Measurements from ENCODE around the gene ERC1.

The ERC1 gene

DNA sequence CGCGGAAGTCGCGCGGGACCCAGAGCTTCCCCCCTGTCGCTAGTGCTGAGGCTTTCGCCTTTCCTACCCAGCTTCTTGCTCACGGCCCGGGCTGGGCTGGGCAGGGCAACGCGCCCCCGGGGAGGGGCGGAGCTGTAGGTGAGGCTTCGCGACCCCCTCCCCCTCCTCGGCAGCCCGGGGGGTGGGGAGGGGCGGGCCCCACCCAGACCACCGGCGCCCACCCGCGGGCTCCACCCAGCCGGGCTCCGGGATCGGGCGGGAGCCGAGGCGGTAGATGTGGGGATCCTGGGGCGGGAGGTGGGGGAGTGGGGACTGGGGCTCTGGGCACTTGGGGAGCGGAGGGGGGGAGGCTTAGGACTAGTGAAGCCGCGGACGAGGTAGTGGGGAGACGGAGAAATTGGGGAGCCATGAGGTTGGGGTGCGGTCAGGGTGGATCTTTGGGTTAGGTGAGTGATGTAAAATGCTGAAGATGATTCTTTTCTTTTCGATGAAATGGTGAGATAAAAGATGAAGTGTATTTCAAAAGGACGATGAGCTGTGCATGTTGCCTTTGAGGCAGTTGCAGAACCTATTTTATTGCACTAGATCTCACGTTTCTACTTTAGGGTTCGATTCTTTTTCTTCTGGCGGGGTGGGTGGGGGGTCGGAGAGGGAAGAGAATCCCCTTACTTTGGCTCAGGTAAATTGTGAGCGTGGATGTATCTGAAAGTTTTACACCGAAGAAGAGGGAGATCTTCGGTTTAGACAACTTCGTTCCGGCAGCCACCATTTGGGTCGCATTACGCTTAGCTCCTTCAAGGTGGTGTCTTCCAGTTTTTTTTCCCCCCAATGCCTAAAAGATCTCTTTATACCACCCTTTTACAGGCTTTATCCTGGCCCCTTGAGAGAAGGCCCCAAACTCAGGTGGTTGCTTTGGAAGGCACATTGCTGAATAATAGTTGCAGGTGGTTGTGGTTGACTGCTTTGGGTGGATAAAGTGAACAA, 619 bp downstream of the ERC1 start (continued):
- TF ChIP-seq, protein P1, sequence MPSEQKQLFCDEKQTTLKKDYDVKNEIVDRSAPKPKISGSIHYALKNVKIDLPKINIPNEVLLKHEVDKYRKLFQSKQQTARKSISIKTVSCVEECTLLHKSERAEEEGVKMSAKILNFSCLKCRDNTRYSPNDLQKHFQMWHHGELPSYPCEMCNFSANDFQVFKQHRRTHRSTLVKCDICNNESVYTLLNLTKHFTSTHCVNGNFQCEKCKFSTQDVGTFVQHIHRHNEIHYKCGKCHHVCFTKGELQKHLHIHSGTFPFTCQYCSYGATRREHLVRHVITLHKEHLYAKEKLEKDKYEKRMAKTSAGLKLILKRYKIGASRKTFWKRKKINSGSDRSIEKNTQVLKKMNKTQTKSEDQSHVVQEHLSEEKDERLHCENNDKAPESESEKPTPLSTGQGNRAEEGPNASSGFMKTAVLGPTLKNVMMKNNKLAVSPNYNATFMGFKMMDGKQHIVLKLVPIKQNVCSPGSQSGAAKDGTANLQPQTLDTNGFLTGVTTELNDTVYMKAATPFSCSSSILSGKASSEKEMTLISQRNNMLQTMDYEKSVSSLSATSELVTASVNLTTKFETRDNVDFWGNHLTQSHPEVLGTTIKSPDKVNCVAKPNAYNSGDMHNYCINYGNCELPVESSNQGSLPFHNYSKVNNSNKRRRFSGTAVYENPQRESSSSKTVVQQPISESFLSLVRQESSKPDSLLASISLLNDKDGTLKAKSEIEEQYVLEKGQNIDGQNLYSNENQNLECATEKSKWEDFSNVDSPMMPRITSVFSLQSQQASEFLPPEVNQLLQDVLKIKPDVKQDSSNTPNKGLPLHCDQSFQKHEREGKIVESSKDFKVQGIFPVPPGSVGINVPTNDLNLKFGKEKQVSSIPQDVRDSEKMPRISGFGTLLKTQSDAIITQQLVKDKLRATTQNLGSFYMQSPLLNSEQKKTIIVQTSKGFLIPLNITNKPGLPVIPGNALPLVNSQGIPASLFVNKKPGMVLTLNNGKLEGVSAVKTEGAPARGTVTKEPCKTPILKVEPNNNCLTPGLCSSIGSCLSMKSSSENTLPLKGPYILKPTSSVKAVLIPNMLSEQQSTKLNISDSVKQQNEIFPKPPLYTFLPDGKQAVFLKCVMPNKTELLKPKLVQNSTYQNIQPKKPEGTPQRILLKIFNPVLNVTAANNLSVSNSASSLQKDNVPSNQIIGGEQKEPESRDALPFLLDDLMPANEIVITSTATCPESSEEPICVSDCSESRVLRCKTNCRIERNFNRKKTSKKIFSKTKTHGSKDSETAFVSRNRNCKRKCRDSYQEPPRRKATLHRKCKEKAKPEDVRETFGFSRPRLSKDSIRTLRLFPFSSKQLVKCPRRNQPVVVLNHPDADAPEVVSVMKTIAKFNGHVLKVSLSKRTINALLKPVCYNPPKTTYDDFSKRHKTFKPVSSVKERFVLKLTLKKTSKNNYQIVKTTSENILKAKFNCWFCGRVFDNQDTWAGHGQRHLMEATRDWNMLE (tag by site-specific recombination; conservative IDR thresholded peaks at IDR 0.05; ENCODE audit: low read depth) = no peak
- no peak for TF ChIP-seq PBX3 (CRISPR knock-in tag; IDR thresholded peaks at IDR 0.05)
- peak; percentile 62 for TF ChIP-seq ZNF366 (tag by site-specific recombination; conservative IDR thresholded peaks at IDR 0.05)
- no peak for TF ChIP-seq ZSCAN5A (tag by site-specific recombination; IDR thresholded peaks at IDR 0.05)
- TF ChIP-seq ZNF169 (tag by site-specific recombination; IDR thresholded peaks at IDR 0.05) = no peak
- peak; percentile 58 for TF ChIP-seq ZBTB8A (tag by site-specific recombination; IDR thresholded peaks at IDR 0.05)
- no peak for TF ChIP-seq GFI1B (tag by site-specific recombination; IDR thresholded peaks at IDR 0.05)
- peak; percentile 75; the same call in 1 of the 2 replicates for TF ChIP-seq KLF7 (tag by site-specific recombination; IDR thresholded peaks at IDR 0.05; ENCODE audit: borderline replicate concordance)
- no peak for TF ChIP-seq ZNF488 (tag by site-specific recombination; IDR thresholded peaks at IDR 0.05)
- no peak for TF ChIP-seq HOXC10 (CRISPR knock-in tag; IDR thresholded peaks at IDR 0.05)
- no peak for TF ChIP-seq ZNF211 (tag by site-specific recombination; IDR thresholded peaks at IDR 0.05; ENCODE audit: low read depth)
- no peak for TF ChIP-seq ZNF19 (tag by site-specific recombination; IDR thresholded peaks at IDR 0.05; ENCODE audit: low read depth)
- TF ChIP-seq ZNF426 (tag by site-specific recombination; IDR thresholded peaks at IDR 0.05) = no peak
- TF ChIP-seq ZNF148 (tag by site-specific recombination; IDR thresholded peaks at IDR 0.05; ENCODE audit: borderline replicate concordance) = no peak
- peak; percentile 98 for TF ChIP-seq KLF1 (tag by site-specific recombination; IDR thresholded peaks at IDR 0.05)
- no peak for TF ChIP-seq ZNF843 (tag by site-specific recombination; IDR thresholded peaks at IDR 0.05)
- no peak for TF ChIP-seq ZNF174 (tag by site-specific recombination; IDR thresholded peaks at IDR 0.05)
- peak; percentile 28; the same call in 1 of the 2 replicates for TF ChIP-seq ZBTB48 (tag by site-specific recombination; IDR thresholded peaks at IDR 0.05)
- no peak for TF ChIP-seq ZNF670 (tag by site-specific recombination; IDR thresholded peaks at IDR 0.05; ENCODE audit: low read depth)
- TF ChIP-seq, protein P2, sequence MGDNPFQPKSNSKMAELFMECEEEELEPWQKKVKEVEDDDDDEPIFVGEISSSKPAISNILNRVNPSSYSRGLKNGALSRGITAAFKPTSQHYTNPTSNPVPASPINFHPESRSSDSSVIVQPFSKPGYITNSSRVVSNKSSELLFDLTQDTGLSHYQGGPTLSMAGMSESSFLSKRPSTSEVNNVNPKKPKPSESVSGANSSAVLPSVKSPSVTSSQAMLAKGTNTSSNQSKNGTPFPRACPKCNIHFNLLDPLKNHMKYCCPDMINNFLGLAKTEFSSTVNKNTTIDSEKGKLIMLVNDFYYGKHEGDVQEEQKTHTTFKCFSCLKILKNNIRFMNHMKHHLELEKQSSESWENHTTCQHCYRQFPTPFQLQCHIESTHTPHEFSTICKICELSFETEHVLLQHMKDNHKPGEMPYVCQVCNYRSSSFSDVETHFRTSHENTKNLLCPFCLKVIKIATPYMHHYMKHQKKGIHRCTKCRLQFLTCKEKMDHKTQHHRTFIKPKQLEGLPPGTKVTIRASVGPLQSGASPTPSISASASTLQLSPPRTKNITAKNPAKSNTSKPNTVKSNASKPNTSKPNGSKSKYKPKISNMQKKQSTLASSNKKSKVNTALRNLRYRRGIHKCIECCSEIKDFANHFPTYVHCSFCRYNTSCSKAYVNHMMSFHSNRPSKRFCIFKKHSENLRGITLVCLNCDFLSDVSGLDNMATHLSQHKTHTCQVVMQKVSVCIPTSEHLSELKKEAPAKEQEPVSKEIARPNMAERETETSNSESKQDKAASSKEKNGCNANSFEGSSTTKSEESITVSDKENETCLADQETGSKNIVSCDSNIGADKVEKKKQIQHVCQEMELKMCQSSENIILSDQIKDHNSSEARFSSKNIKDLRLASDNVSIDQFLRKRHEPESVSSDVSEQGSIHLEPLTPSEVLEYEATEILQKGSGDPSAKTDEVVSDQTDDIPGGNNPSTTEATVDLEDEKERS (tag by site-specific recombination; IDR thresholded peaks at IDR 0.05) = no peak
- TF ChIP-seq IKZF3 (tag by site-specific recombination; IDR thresholded peaks at IDR 0.05) = no peak
- peak; percentile 45 for TF ChIP-seq EGR2 (tag by site-specific recombination; IDR thresholded peaks at IDR 0.05; ENCODE audit: low read depth)
